Panc1 (cell line): ENCODE measurements around the gene NOS3. TPM values are rescaled to one million over a fixed set of nuclear protein-coding genes. Genes with fewer than 3 reads are reported as not detected.

Experiments used
- ATAC-seq: fragments of 200-7000 bp; cut with Tn5 transposase; 2 replicates; pipeline ENCODE4 v1.9.1; 2020; ENCODE audit warnings: mild to moderate bottlenecking, moderate library complexity
- BruUV-seq: library from RNA; stranded (reverse); fragments of 400-500 nt; replicated peaks from 2 replicates; lab custom pipeline; 2021; lab: Mats Ljungman, UMichigan
- CTCF ChIA-PET: fragments of 300-600 bp; sonication (Branson Sonifier 250); formaldehyde crosslinking; loops from one replicate; lab custom pipeline; 2022; ENCODE audit warnings: antibody characterized with exemption; lab: Charles Lee
- POLR2A ChIA-PET: fragments of 300-600 bp; sonication (Branson Sonifier 250); formaldehyde crosslinking; loops from one replicate; lab custom pipeline; 2022; ENCODE audit warnings: antibody characterized with exemption; lab: Charles Lee
- DNase-seq: peaks from one replicate; pipeline ENCODE4 v3.0.0-alpha.2; 2010; ENCODE audit warnings: low read depth, low spot score
- H3K27ac ChIP-seq: 2 replicates; pipeline ENCODE4 v1.5.1; 2011; ENCODE audit warnings: mild to moderate bottlenecking, low read length, inconsistent platforms
- H3K27me3 ChIP-seq: fragments of 200-500 bp; sonication (Bioruptor generic); 2 replicates; pipeline ENCODE4 v1.6.0; 2014; ENCODE audit warnings: low read length, inconsistent platforms; ENCODE audit not compliant: control insufficient read depth, insufficient read depth
- H3K36me3 ChIP-seq: fragments of 200-500 bp; sonication (Bioruptor generic); 2 replicates; pipeline ENCODE4 v1.5.1; 2014; ENCODE audit warnings: inconsistent platforms, mild to moderate bottlenecking, low read length, moderate library complexity; ENCODE audit not compliant: control insufficient read depth, insufficient read depth
- H3K4me1 ChIP-seq: 2 replicates; pipeline ENCODE4 v1.5.1; 2011; ENCODE audit warnings: inconsistent platforms, mild to moderate bottlenecking, low read length, moderate library complexity; ENCODE audit not compliant: control insufficient read depth, insufficient read depth
- H3K4me3 ChIP-seq, 2 experiments: 2 replicates each; pipeline ENCODE4 v1.5.1; 2011 to 2012; ENCODE audit warnings: low read depth in 2 of 2, low read length in 2 of 2, mild to moderate bottlenecking in 2 of 2, inconsistent platforms in 1 of 2, moderate library complexity in 1 of 2
- H3K9me3 ChIP-seq: fragments of 200-500 bp; sonication (Bioruptor generic); 2 replicates; pipeline ENCODE4 v1.5.1; 2014; ENCODE audit warnings: low read depth, mild to moderate bottlenecking, inconsistent platforms, low read length, moderate library complexity; ENCODE audit not compliant: control insufficient read depth, insufficient read depth
- CTCF ChIP-seq: fragments of 450-650 bp; IDR thresholded peaks from 2 replicates; pipeline ENCODE4 v1.5.1; 2017; ENCODE audit warnings: mild to moderate bottlenecking
- POLR2AphosphoS5 ChIP-seq: IDR thresholded peaks from 2 replicates; pipeline ENCODE4 v1.6.1; 2012; ENCODE audit warnings: mild to moderate bottlenecking, low read depth, low read length, moderate library complexity
- REST ChIP-seq, 2 experiments: IDR thresholded peaks; 2 replicates each; pipeline ENCODE4 v1.6.1; 2011 to 2012; ENCODE audit warnings: low read depth in 2 of 2, control low read depth in 1 of 2, low read length in 1 of 2, mild to moderate bottlenecking in 1 of 2, moderate library complexity in 1 of 2; ENCODE audit not compliant: insufficient read depth in 1 of 2
- SIN3A ChIP-seq: IDR thresholded peaks from 2 replicates; pipeline ENCODE4 v1.6.1; 2012; ENCODE audit warnings: low read depth, mild to moderate bottlenecking, low read length, moderate library complexity, borderline replicate concordance; ENCODE audit not compliant: insufficient read depth
- TCF7L2 ChIP-seq: IDR thresholded peaks from 2 replicates; pipeline ENCODE4 v1.6.1; 2011; ENCODE audit warnings: mild to moderate bottlenecking, low read depth, low read length, inconsistent platforms
- in situ Hi-C: cut with HindIII; loops from 2 replicates; pipeline ENCODE4 v1.10.0; 2016; ENCODE audit warnings: low sequenced_read_pairs, low pct_unique_long_range_greater_than_20kb
- intact Hi-C: fragments of 100-400 bp; cut with micrococcal nuclease; formaldehyde crosslinking; loops from one replicate; pipeline ENCODE4 v1.10.0; 2022; ENCODE audit not compliant: unreplicated experiment
- total RNA-seq: library from RNA; stranded (reverse); gene quantifications from one replicate; pipeline ENCODE4 v1.2.1, GENCODE V29; 2021; ENCODE audit not compliant: unreplicated experiment

The NOS3 gene
- total RNA-seq, 1 experiment from 2014 or later: 3.1 TPM

GRCh38 chr7:151013356-151013732, 22.5 kb downstream of the NOS3 start:
- Histone ChIP-seq H3K4me1 (peaks cover 32% of the 10 kb centered on the region), H3K27me3 (no peaks in the 10 kb centered on the region), H3K36me3 (no peaks in the 10 kb centered on the region), H3K27ac (no peak overlapping the region), H3K4me3 (no peak overlapping the region), H3K9me3 (no peaks in the 10 kb centered on the region)
- no peak for TF ChIP-seq SIN3A
- TF ChIP-seq REST (IDR thresholded peaks at IDR 0.05; ENCODE audit: insufficient read depth in 1 of 2, low read depth in 2 of 2, low read length in 1 of 2): no peak
- no peak for TF ChIP-seq CTCF
- TF ChIP-seq POLR2AphosphoS5: no peak
- TF ChIP-seq TCF7L2: no peak
- DNase-seq: no peak
- ChIA-PET POLR2A (no interaction called here), CTCF (no interaction called here)
- no TSS peak for BruUV-seq
- in situ Hi-C loops (no loop called here), intact Hi-C loops (loop anchor here (2.0 kb wide), 1 partner anchor 97 kb away; no protein-coding TSS in a partner anchor)
- no peak for ATAC-seq

GRCh38 chr7:151013733-151014497, 23.1 kb downstream of the NOS3 start:
- Histone ChIP-seq H3K9me3 (no peaks in the 10 kb centered on the region), H3K4me1 (peaks cover 29% of the 10 kb centered on the region), H3K4me3 (peak overlapping the region in 1 of 2 experiments; percentile 7; a peak in 1 of 4 replicates), H3K36me3 (no peaks in the 10 kb centered on the region), H3K27me3 (no peaks in the 10 kb centered on the region), H3K27ac (no peak overlapping the region)
- ATAC-seq (no peak), DNase-seq (no peak)
- ChIA-PET CTCF (interaction anchor here (0.6 kb wide), 1 partner anchor 43 kb away, joined by 3 read pairs; no protein-coding TSS in a partner anchor), POLR2A (no interaction called here)
- in situ Hi-C loops: no loop called here
- no TSS peak for BruUV-seq
- intact Hi-C loops: loop anchor here (2.0 kb wide), 1 partner anchor 97 kb away; no protein-coding TSS in a partner anchor
- TF ChIP-seq TCF7L2: no peak
- no peak for TF ChIP-seq POLR2AphosphoS5
- no peak for TF ChIP-seq SIN3A
- TF ChIP-seq CTCF: no peak
- TF ChIP-seq REST (IDR thresholded peaks at IDR 0.05; ENCODE audit: insufficient read depth in 1 of 2, low read depth in 2 of 2, low read length in 1 of 2): no peak
